GM19324 (cell line): Measurements from ENCODE around the gene CASZ1.

ENCODE experiments used
- ATAC-seq: cut with Tn5 transposase; IDR thresholded peaks from one replicate; pipeline ENCODE4 v1.9.1; 2021; ENCODE audit warnings: mild to moderate bottlenecking, moderate library complexity; ENCODE audit not compliant: unreplicated experiment, low FRiP score

The CASZ1 gene

DNA sequence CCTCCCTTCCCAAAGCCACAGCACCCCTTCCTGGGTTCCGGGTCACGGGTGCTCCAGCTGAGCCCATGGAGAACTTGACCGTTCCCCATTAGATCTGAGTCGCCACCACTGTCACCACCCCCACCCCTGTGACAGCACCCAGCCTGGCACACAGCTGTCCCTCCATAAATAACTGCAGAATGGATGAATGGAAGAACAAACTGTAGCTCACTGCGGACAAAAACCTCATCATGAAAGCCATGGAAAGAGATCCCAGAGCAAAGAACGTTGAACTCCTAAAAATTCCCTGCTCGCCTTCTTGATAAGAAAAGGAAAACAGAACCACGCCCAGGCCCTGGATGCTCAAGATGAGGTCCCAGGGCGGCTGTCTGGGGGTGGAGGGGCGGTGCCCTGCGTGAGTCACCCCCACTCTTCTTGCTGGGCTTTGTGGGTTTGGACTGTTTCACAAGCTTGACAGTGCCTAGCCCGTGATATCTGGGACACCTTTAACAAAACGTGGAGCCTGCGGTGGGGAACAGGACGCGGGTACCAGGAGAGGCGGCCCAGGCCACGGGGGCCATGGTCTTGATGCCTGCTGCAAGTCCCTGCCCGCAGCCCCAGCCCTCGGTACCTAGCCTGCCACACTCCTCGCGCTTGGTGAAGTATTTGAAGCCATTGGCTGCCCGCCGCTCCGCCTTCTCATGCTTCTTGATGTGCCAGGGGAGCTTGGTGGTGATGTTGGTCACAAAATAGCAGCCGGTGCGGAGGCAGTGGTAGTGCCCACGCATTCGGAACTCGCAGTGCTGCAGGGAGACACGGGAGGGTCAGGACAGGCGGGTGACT, 151.9 kb downstream of the CASZ1 start:
- ATAC-seq: no peak

DNA sequence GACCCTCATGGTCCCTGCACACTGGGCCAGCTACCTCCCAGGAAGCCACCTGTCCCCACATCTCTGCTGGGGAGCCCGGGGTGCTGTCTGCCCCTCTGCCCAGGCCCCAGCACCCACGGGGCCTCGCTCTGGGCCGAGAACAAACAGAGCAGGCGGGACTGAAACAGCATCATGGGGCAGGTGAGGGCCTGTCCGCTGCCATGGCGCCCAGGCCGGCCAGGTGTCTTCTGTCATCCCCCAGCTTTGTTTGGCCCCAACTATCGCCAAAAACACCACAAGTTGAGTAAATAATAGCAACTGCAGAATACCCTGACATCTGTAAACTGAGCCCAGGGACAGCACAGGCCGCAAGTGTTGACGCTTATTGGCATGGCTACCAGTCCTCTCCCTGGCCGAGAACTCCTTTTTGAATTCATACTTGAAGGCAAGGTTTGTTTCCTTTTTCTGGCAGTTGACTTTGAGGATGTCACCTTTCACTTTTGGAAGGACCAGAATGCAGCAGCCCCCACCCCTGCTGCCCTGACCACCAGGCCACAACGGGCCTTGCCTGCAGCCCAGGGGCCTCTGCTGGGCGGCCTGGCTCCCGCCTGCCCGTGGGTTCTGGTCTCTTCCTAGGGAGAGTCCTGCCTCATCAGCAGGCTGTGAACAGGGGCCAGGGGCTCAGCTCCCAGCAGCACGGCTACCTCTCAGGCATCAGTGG, 152.7 kb downstream of the CASZ1 start:
- ATAC-seq: no peak

- ATAC-seq: no peak
Observed at GRCh38 chr1:10642403-10643080, 153.9 kb downstream of the CASZ1 start.

- no peak for ATAC-seq
Observed at GRCh38 chr1:10641976-10642375, 154.5 kb downstream of the CASZ1 start.

GRCh38 chr1:10640843-10641553, 155.4 kb downstream of the CASZ1 start:
- ATAC-seq: no peak

- no peak for ATAC-seq
Observed at GRCh38 chr1:10639775-10640578, 156.5 kb downstream of the CASZ1 start.

DNA sequence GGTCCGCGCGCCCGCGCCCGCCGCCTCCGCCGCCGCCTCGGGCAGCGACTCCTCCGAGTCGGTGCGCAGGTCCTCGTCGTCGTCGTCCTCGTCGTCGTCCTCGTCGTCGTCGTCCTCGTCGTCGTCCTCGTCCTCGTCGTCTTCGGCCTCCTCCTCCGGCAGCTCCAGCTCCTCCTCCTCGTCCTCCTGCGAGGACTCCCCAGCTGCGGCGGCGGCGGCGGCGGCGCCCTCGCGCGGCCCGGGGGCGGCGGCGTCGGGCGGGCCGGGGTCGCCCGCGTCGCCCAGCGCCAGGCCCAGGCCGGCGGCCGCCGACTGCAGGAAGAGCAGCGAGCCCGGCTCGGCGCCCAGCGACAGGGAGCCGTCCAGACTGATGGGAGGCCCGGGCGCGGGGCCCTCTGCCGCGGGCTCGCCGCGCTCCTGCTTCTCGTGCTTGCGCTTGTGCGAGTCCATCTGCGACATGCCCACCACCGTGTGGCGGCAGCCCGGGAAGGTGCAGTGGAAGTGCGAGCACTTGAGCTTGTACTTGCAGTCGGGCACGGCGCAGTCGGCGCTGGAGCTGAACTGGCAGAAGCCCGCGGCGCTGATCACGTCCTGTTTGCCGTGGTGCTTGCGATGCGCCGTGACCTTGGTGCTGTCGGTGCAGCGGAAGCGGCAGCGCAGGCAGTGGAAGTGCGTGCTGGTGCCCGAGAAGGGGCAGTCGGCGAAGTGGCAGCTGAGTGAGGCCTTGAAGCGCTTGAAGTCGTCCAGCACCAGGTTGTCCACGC, 157.3 kb downstream of the CASZ1 start:
- no peak for ATAC-seq

GRCh38 chr1:10638559-10639005, 157.9 kb downstream of the CASZ1 start:
- ATAC-seq: no peak

- no peak for ATAC-seq
Observed at GRCh38 chr1:10637834-10638558, 158.4 kb downstream of the CASZ1 start.

DNA sequence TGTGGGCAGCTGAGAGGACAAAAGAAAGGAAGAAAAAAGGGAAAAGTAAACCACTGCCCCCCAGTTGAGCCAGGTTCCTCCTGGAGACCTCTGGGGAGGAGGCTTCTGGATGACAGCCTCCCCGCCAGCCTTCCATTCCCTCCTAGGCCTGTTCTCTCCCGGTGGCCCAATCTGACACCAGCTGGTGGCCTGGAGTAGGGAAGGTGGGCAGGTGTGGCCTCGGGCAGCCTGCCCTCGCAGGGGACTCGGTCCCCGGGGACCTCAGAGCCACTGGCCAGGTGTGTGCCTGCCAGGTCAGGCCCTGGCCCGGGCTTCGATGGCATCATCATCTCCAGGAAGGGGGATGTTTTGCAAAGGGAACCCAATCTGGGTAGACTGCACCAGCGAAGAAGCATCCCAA, 159.0 kb downstream of the CASZ1 start:
- no peak for ATAC-seq

GRCh38 chr1:10635992-10636391, 160.5 kb downstream of the CASZ1 start:
- ATAC-seq: no peak

- no peak for ATAC-seq
Observed at GRCh38 chr1:10635085-10635896, 161.2 kb downstream of the CASZ1 start.

- no peak for ATAC-seq
Observed at GRCh38 chr1:10634428-10635084, 161.9 kb downstream of the CASZ1 start.

- no peak for ATAC-seq
Observed at GRCh38 chr1:10634075-10634427, 162.4 kb downstream of the CASZ1 start.

- ATAC-seq: no peak
Observed at GRCh38 chr1:10633416-10633815, 163.0 kb downstream of the CASZ1 start.

DNA sequence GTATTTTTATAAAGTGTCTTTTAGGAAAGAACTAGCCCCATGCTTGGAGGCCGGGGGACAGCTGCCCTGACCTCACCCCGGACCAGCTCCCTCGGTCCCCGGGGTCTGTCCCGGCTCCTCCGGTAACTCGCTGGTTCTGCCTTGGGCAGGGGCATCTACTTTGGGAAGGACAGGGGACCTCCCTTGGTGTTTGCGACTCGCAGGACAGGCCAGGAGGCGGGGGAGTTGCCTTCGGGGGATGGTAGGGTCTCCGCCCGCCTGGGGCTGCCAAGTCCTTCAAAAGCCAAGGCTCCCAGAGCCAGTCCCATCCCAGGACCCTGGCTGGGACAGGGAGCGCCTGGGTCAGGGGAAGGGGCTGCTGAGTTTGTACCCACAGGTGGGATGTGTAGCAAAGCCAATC, 163.8 kb downstream of the CASZ1 start:
- no peak for ATAC-seq
